ENCODE results near the gene EXOC2.

The EXOC2 gene

GRCh38 chr6:718345-718744 lies 25.4 kb upstream of the EXOC2 start:
- no peak overlapping the region for H3K4me3 ChIP-seq (ENCODE audit: low read depth in 1 of 2, low read length in 2 of 2)

GRCh38 chr6:717135-717534 lies 24.2 kb upstream of the EXOC2 start:
- Histone ChIP-seq H3K27ac (ENCODE audit: low read depth, low read length) (no peak overlapping the region), H3K36me3 (ENCODE audit: insufficient read depth, low read length) (no peaks in the 10 kb centered on the region), H3K9me3 (ENCODE audit: low read length) (no peaks in the 10 kb centered on the region), H3K9ac (ENCODE audit: low read length) (no peak overlapping the region), H3K27me3 (ENCODE audit: control insufficient read depth in 1 of 2, insufficient read depth in 2 of 2, low read length in 2 of 2) (no peaks in the 10 kb centered on the region), H3K4me1 (ENCODE audit: insufficient read depth, low read length) (peaks cover 5% of the 10 kb centered on the region), H3K4me3 (ENCODE audit: low read depth in 1 of 2, low read length in 2 of 2) (no peak overlapping the region)

More at GRCh38 chr6:718345-718744, 25.4 kb upstream of the EXOC2 start:
- Histone ChIP-seq H3K27me3 (ENCODE audit: control insufficient read depth in 1 of 2, insufficient read depth in 2 of 2, low read length in 2 of 2) (no peaks in the 10 kb centered on the region), H3K4me1 (ENCODE audit: insufficient read depth, low read length) (peaks cover 5% of the 10 kb centered on the region), H3K27ac (ENCODE audit: low read depth, low read length) (no peak overlapping the region), H3K36me3 (ENCODE audit: insufficient read depth, low read length) (no peaks in the 10 kb centered on the region), H3K9me3 (ENCODE audit: low read length) (no peaks in the 10 kb centered on the region), H3K9ac (ENCODE audit: low read length) (no peak overlapping the region)

GRCh38 chr6:715709-716491 lies 23.0 kb upstream of the EXOC2 start:
- no peak overlapping the region for H3K4me3 ChIP-seq (ENCODE audit: low read depth in 1 of 2, low read length in 2 of 2)
- no peak overlapping the region for H3K9ac ChIP-seq (ENCODE audit: low read length)
- H3K9me3 ChIP-seq (ENCODE audit: low read length), result no peaks in the 10 kb centered on the region
- H3K4me1 ChIP-seq (ENCODE audit: insufficient read depth, low read length), result peaks cover 10% of the 10 kb centered on the region
- H3K27ac ChIP-seq (ENCODE audit: low read depth, low read length), result peak overlapping the region; percentile 45
- H3K36me3 ChIP-seq (ENCODE audit: insufficient read depth, low read length), result no peaks in the 10 kb centered on the region
- H3K27me3 ChIP-seq (ENCODE audit: control insufficient read depth in 1 of 2, insufficient read depth in 2 of 2, low read length in 2 of 2), result no peaks in the 10 kb centered on the region

GRCh38 chr6:714100-714499 lies 21.2 kb upstream of the EXOC2 start:
- Histone ChIP-seq H3K9ac (ENCODE audit: low read length) (no peak overlapping the region), H3K4me1 (ENCODE audit: insufficient read depth, low read length) (peaks cover 17% of the 10 kb centered on the region), H3K9me3 (ENCODE audit: low read length) (no peaks in the 10 kb centered on the region), H3K27ac (ENCODE audit: low read depth, low read length) (peak overlapping the region; percentile 56), H3K36me3 (ENCODE audit: insufficient read depth, low read length) (no peaks in the 10 kb centered on the region), H3K4me3 (ENCODE audit: low read depth in 1 of 2, low read length in 2 of 2) (no peak overlapping the region), H3K27me3 (ENCODE audit: control insufficient read depth in 1 of 2, insufficient read depth in 2 of 2, low read length in 2 of 2) (no peaks in the 10 kb centered on the region)

GRCh38 chr6:713351-713750 lies 20.4 kb upstream of the EXOC2 start:
- no peak overlapping the region for H3K4me3 ChIP-seq (ENCODE audit: low read depth in 1 of 2, low read length in 2 of 2)
- peaks cover 17% of the 10 kb centered on the region for H3K4me1 ChIP-seq (ENCODE audit: insufficient read depth, low read length)
- no peak overlapping the region for H3K27ac ChIP-seq (ENCODE audit: low read depth, low read length)
- no peaks in the 10 kb centered on the region for H3K27me3 ChIP-seq (ENCODE audit: control insufficient read depth in 1 of 2, insufficient read depth in 2 of 2, low read length in 2 of 2)
- H3K36me3 ChIP-seq (ENCODE audit: insufficient read depth, low read length), result no peaks in the 10 kb centered on the region
- no peak overlapping the region for H3K9ac ChIP-seq (ENCODE audit: low read length)
- no peaks in the 10 kb centered on the region for H3K9me3 ChIP-seq (ENCODE audit: low read length)

GRCh38 chr6:712805-713204 lies 19.9 kb upstream of the EXOC2 start:
- no peak overlapping the region for H3K4me3 ChIP-seq (ENCODE audit: low read depth in 1 of 2, low read length in 2 of 2)
- no peak overlapping the region for H3K27ac ChIP-seq (ENCODE audit: low read depth, low read length)
- peaks cover 17% of the 10 kb centered on the region for H3K4me1 ChIP-seq (ENCODE audit: insufficient read depth, low read length)
- no peak overlapping the region for H3K9ac ChIP-seq (ENCODE audit: low read length)
- H3K36me3 ChIP-seq (ENCODE audit: insufficient read depth, low read length), result no peaks in the 10 kb centered on the region
- no peaks in the 10 kb centered on the region for H3K27me3 ChIP-seq (ENCODE audit: control insufficient read depth in 1 of 2, insufficient read depth in 2 of 2, low read length in 2 of 2)
- H3K9me3 ChIP-seq (ENCODE audit: low read length), result no peaks in the 10 kb centered on the region

- Histone ChIP-seq H3K4me3 (ENCODE audit: low read depth in 1 of 2, low read length in 2 of 2) (peak overlapping the region in 1 of 2 donors; percentile 61), H3K27me3 (ENCODE audit: control insufficient read depth in 1 of 2, insufficient read depth in 2 of 2, low read length in 2 of 2) (no peaks in the 10 kb centered on the region), H3K4me1 (ENCODE audit: insufficient read depth, low read length) (peaks cover 17% of the 10 kb centered on the region), H3K9ac (ENCODE audit: low read length) (peak overlapping the region; percentile 60), H3K27ac (ENCODE audit: low read depth, low read length) (peak overlapping the region; percentile 87), H3K36me3 (ENCODE audit: insufficient read depth, low read length) (no peaks in the 10 kb centered on the region), H3K9me3 (ENCODE audit: low read length) (no peaks in the 10 kb centered on the region)
Observed at GRCh38 chr6:711925-712324, 19.0 kb upstream of the EXOC2 start.

GRCh38 chr6:710601-711571 lies 17.9 kb upstream of the EXOC2 start:
- Histone ChIP-seq H3K27me3 (ENCODE audit: control insufficient read depth in 1 of 2, insufficient read depth in 2 of 2, low read length in 2 of 2) (no peaks in the 10 kb centered on the region), H3K9ac (ENCODE audit: low read length) (peak overlapping the region; percentile 60), H3K4me1 (ENCODE audit: insufficient read depth, low read length) (peaks cover 13% of the 10 kb centered on the region), H3K9me3 (ENCODE audit: low read length) (no peaks in the 10 kb centered on the region), H3K36me3 (ENCODE audit: insufficient read depth, low read length) (no peaks in the 10 kb centered on the region), H3K4me3 (ENCODE audit: low read depth in 1 of 2, low read length in 2 of 2) (peak overlapping the region; percentile 49 to 61), H3K27ac (ENCODE audit: low read depth, low read length) (peak overlapping the region; percentile 87)

GRCh38 chr6:709471-710056 lies 16.6 kb upstream of the EXOC2 start:
- peak overlapping the region; percentile 60 for H3K9ac ChIP-seq (ENCODE audit: low read length)
- H3K27me3 ChIP-seq (ENCODE audit: control insufficient read depth in 1 of 2, insufficient read depth in 2 of 2, low read length in 2 of 2), result no peaks in the 10 kb centered on the region
- H3K9me3 ChIP-seq (ENCODE audit: low read length), result no peaks in the 10 kb centered on the region
- H3K36me3 ChIP-seq (ENCODE audit: insufficient read depth, low read length), result no peaks in the 10 kb centered on the region
- H3K4me1 ChIP-seq (ENCODE audit: insufficient read depth, low read length), result peaks cover 13% of the 10 kb centered on the region
- no peak overlapping the region for H3K27ac ChIP-seq (ENCODE audit: low read depth, low read length)
- H3K4me3 ChIP-seq (ENCODE audit: low read depth in 1 of 2, low read length in 2 of 2), result peak overlapping the region in 1 of 2 donors; percentile 9

- Histone ChIP-seq H3K36me3 (ENCODE audit: insufficient read depth, low read length) (no peaks in the 10 kb centered on the region), H3K27ac (ENCODE audit: low read depth, low read length) (no peak overlapping the region), H3K4me1 (ENCODE audit: insufficient read depth, low read length) (peaks cover 13% of the 10 kb centered on the region), H3K27me3 (ENCODE audit: control insufficient read depth in 1 of 2, insufficient read depth in 2 of 2, low read length in 2 of 2) (no peaks in the 10 kb centered on the region), H3K9me3 (ENCODE audit: low read length) (no peaks in the 10 kb centered on the region), H3K9ac (ENCODE audit: low read length) (no peak overlapping the region), H3K4me3 (ENCODE audit: low read depth in 1 of 2, low read length in 2 of 2) (no peak overlapping the region)
Observed at GRCh38 chr6:708237-708598, 15.3 kb upstream of the EXOC2 start.

- Histone ChIP-seq H3K9me3 (ENCODE audit: low read length) (no peaks in the 10 kb centered on the region), H3K27me3 (ENCODE audit: control insufficient read depth in 1 of 2, insufficient read depth in 2 of 2, low read length in 2 of 2) (no peaks in the 10 kb centered on the region), H3K27ac (ENCODE audit: low read depth, low read length) (no peak overlapping the region), H3K36me3 (ENCODE audit: insufficient read depth, low read length) (no peaks in the 10 kb centered on the region), H3K4me1 (ENCODE audit: insufficient read depth, low read length) (peaks cover 13% of the 10 kb centered on the region), H3K4me3 (ENCODE audit: low read depth in 1 of 2, low read length in 2 of 2) (no peak overlapping the region), H3K9ac (ENCODE audit: low read length) (no peak overlapping the region)
Observed at GRCh38 chr6:707576-708236, 14.8 kb upstream of the EXOC2 start.

Measured in muscle layer of colon (tissue), 2 donors.